Epithelial cell of proximal tubule (primary cell): ENCODE results near the gene PLA2G12B. TPM values are rescaled to one million over a fixed set of nuclear protein-coding genes. Genes with fewer than 3 reads are reported as not detected.

Experiments used
- DNase-seq: peaks from one replicate; pipeline ENCODE4 v3.0.0-alpha.2; 2011; ENCODE audit warnings: low read depth
- H3K4me3 ChIP-seq: 2 replicates; pipeline ENCODE4 v1.5.1; 2011; ENCODE audit warnings: low read depth, mild to moderate bottlenecking, low read length
- CTCF ChIP-seq: conservative IDR thresholded peaks from 2 replicates; pipeline ENCODE4 v1.5.1; 2012; ENCODE audit warnings: low read depth, mild to moderate bottlenecking, low read length
- total RNA-seq: library from RNA; depleted of rRNA; stranded (reverse); fragments of >200 nt; gene quantifications from 2 replicates; pipeline ENCODE4 v1.2.3, GENCODE V29; 2015

PLA2G12B gene
- total RNA-seq, 1 donor from 2014 or later: not detected

- TF ChIP-seq CTCF: no peak
- DNase-seq: no peak
- no peak overlapping the region for H3K4me3 ChIP-seq
Observed at GRCh38 chr10:72952642-72953158, 1.9 kb downstream of the PLA2G12B start.

- TF ChIP-seq CTCF: no peak
- H3K4me3 ChIP-seq: no peak overlapping the region
- DNase-seq: no peak
Observed at GRCh38 chr10:72952189-72952588, 2.4 kb downstream of the PLA2G12B start.

GRCh38 chr10:72951760-72952159 lies 2.8 kb downstream of the PLA2G12B start:
- no peak for DNase-seq
- H3K4me3 ChIP-seq: no peak overlapping the region
- no peak for TF ChIP-seq CTCF

GRCh38 chr10:72948762-72949161 lies 5.8 kb downstream of the PLA2G12B start:
- DNase-seq: no peak
- no peak for TF ChIP-seq CTCF

GRCh38 chr10:72946963-72947362 lies 7.6 kb downstream of the PLA2G12B start:
- no peak for DNase-seq
- H3K4me3 ChIP-seq: no peak overlapping the region
- no peak for TF ChIP-seq CTCF

More at GRCh38 chr10:72948762-72949161, 5.8 kb downstream of the PLA2G12B start:
- no peak overlapping the region for H3K4me3 ChIP-seq

GRCh38 chr10:72943498-72944234 lies 10.9 kb downstream of the PLA2G12B start:
- TF ChIP-seq CTCF: no peak
- DNase-seq: no peak
- no peak overlapping the region for H3K4me3 ChIP-seq

- DNase-seq: no peak
- H3K4me3 ChIP-seq: no peak overlapping the region
- TF ChIP-seq CTCF: no peak
Observed at GRCh38 chr10:72935361-72935760, 19.2 kb downstream of the PLA2G12B start.
